ENCODE results near the gene BYSL.

GRCh38 chr6:41967312-41968287 lies 46.3 kb downstream of the BYSL start:
- TF ChIP-seq CTCF (IDR thresholded peaks at IDR 0.05) (no peak), TAF1 (IDR thresholded peaks at IDR 0.05; ENCODE audit: borderline replicate concordance, low read depth, low read length) (no peak), USF1 (IDR thresholded peaks at IDR 0.05; ENCODE audit: borderline replicate concordance, low read depth) (no peak), FOXJ3 (CRISPR knock-in tag; IDR thresholded peaks at IDR 0.05) (no peak), YY1 (IDR thresholded peaks at IDR 0.05; ENCODE audit: low read depth) (no peak), MXI1 (IDR thresholded peaks at IDR 0.05; ENCODE audit: low read depth, low read length) (no peak)

Data from SK-N-SH (cell line).